ENCODE results near the gene GAPDH. TPM values are rescaled to one million over a fixed set of nuclear protein-coding genes. Genes with fewer than 3 reads are reported as not detected.

The GAPDH gene
- total and polyA plus RNA-seq, 2 donors (not counting 1 experiment from before 2014, with no cell fraction given), result 499 to 951 TPM

DNA sequence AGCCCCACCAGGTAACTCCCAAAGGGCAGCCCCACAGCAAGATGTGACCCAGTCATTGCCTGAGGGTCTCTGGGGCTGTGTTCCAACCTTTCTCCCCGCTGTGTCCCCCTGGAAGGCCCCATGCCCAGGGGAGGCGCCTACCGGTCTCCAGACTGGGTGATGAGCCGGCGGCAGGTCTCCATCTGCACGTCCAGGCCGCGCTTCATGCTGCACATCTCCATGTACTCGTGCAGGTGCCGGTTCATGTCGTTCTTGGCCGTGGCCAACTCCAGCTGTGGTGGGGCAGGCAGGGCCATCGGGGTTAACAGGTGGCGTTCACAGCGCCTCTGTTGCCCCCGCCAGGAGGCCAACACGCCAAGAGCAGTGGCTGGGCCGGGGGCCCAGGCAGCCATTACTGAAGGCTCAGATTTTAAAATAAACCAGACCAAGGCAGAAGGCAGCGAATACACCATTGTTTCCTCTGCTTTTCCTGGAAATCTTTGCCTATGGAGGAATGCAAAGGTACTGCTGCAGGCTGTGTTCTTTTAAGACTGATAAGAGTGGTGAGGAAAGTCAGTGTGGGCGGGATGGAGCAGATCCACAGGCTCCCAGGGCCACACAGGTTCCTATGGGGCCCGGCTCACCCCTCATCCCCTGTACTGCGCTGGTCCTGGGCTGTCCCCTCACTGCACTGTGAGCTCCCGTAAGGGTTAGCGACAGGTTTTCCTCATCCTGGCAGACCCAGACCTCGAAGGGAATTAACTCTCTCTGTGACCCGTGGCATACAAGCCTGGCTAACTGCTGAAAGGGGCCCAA is 7.3 kb downstream of the GAPDH start:
- POLR2A ChIA-PET, result no interaction called here

More for the DNA sequence above, 7.3 kb downstream of the GAPDH start:
- Mint-ChIP-seq H3K27ac (no peak overlapping the region), H3K9me3 (ENCODE audit: insufficient read depth) (no peaks in the 10 kb centered on the region), H3K27me3 (no peaks in the 10 kb centered on the region), H3K4me1 (peaks cover 32% of the 10 kb centered on the region), H3K4me3 (peak overlapping the region; percentile 19)
- no peaks in the 10 kb centered on the region for H3K27me3 ChIP-seq (replicated peaks in 1 of 4; ENCODE audit: control extremely low read depth in 1 of 4, control insufficient read depth in 3 of 4, insufficient read depth in 4 of 4, low read length in 3 of 4)
- H3K9me3 ChIP-seq (ENCODE audit: control extremely low read depth in 1 of 3, control insufficient read depth in 2 of 3, insufficient read depth in 1 of 3, low read length in 2 of 3), result no peaks in the 10 kb centered on the region
- CTCF ChIA-PET, result interaction anchor here (0.9 to 6.5 kb wide), 5 partner anchors 11 to 118 kb away, joined by 3 to 69 read pairs (median 16); partner anchors contain the start of gene IFFO1
- H3K79me2 ChIP-seq (ENCODE audit: control insufficient read depth, insufficient read depth, low read length), result no peaks in the 10 kb centered on the region
- no peak overlapping the region for H3K4me3 ChIP-seq (ENCODE audit: control extremely low read depth in 1 of 5, extremely low read depth in 1 of 5, insufficient read depth in 1 of 5, low read depth in 2 of 5, low read length in 4 of 5)
- H3K27ac ChIP-seq (ENCODE audit: low read length in 2 of 2), result no peak overlapping the region
- intact Hi-C loops (cut with micrococcal nuclease), result no loop called here
- WGBS (ENCODE audit: insufficient coverage), result 95% methylated on average over 25 of the region's 26 CpGs
- H4K20me1 ChIP-seq (ENCODE audit: control insufficient read depth, insufficient read depth, low read length, poor library complexity, severe bottlenecking), result peaks cover 18% of the 10 kb centered on the region
- H3K4me2 ChIP-seq (replicated peaks; ENCODE audit: low read depth, low read length, poor library complexity, severe bottlenecking), result peak overlapping the region; percentile 81
- H3K9ac ChIP-seq (ENCODE audit: low read length), result no peak overlapping the region
- TF ChIP-seq, protein P1, sequence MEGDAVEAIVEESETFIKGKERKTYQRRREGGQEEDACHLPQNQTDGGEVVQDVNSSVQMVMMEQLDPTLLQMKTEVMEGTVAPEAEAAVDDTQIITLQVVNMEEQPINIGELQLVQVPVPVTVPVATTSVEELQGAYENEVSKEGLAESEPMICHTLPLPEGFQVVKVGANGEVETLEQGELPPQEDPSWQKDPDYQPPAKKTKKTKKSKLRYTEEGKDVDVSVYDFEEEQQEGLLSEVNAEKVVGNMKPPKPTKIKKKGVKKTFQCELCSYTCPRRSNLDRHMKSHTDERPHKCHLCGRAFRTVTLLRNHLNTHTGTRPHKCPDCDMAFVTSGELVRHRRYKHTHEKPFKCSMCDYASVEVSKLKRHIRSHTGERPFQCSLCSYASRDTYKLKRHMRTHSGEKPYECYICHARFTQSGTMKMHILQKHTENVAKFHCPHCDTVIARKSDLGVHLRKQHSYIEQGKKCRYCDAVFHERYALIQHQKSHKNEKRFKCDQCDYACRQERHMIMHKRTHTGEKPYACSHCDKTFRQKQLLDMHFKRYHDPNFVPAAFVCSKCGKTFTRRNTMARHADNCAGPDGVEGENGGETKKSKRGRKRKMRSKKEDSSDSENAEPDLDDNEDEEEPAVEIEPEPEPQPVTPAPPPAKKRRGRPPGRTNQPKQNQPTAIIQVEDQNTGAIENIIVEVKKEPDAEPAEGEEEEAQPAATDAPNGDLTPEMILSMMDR (IDR thresholded peaks at IDR 0.05), result no peak
- no peak for TF ChIP-seq EZH2 (IDR thresholded peaks at IDR 0.05; ENCODE audit: borderline replicate concordance, insufficient read depth, low read depth, low read length, poor library complexity, severe bottlenecking)
- no peak overlapping the region for H2AFZ ChIP-seq (ENCODE audit: insufficient read depth, low read depth, low read length, poor library complexity, severe bottlenecking)
- ATAC-seq (ENCODE audit: low read depth), result no peak
- H3K4me1 ChIP-seq (ENCODE audit: control insufficient read depth in 2 of 2, insufficient read depth in 2 of 2, low read length in 2 of 2), result peaks cover 14 to 21% of the 10 kb centered on the region in 2 donors
- H3K36me3 ChIP-seq (replicated peaks in 1 of 2; ENCODE audit: control extremely low read depth in 1 of 2, control insufficient read depth in 1 of 2, extremely low read depth in 1 of 2, insufficient read depth in 2 of 2, low read length in 1 of 2), result peaks cover 2 to 51% of the 10 kb centered on the region in 2 experiments
- no peak for DNase-seq

Measured in B cell (primary cell).